ENCODE data around the gene BCKDK. TPM values are rescaled to one million over a fixed set of nuclear protein-coding genes. Genes with fewer than 3 reads are reported as not detected.
"Not testable (repeated sequence)": the region's sequence is repeated elsewhere in the genome, so short reads cannot be mapped to it uniquely, and the experiment has no call there.

The BCKDK gene
- total RNA-seq, 1 donor from 2014 or later = 49.6 TPM

- peak; percentile 99 for DNase-seq (ENCODE audit: low spot score)
These were observed 34.2 kb downstream of the BCKDK start for GRCh38 chr16:31142109-31143010.

DNA sequence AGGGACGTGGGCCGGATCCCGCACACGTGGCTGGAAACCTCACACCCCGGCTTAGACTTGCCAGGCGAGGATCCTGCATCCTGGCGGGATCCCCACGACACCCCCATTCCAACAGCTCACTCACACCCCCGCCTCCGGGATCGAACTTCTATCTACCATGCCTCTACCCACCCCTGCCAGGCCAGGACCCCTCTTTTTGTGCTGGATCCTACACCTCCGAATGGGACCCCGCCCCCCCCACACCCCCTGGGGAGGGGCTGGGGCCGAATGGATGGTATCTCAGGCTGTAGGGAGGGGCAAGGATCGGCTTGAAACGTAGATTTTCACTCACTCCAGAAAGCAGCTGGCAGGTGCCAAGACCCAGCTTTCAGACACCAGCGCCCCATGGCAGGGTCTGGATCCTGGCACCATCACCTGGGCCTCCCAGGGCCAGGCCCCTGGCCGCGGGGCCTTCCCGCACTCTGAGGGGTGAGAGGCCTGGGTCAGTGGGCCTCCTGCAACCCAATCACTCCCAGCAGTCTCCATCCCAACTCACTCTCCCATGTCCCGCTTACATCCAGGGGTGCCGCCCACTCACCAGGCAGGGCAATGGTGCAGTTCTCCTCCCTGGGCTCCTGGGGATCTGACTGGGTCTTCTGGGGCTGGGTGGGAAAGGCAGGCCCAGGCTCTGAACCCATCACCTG lies 35.0 kb downstream of the BCKDK start:
- no peak for DNase-seq (ENCODE audit: low spot score)

DNA sequence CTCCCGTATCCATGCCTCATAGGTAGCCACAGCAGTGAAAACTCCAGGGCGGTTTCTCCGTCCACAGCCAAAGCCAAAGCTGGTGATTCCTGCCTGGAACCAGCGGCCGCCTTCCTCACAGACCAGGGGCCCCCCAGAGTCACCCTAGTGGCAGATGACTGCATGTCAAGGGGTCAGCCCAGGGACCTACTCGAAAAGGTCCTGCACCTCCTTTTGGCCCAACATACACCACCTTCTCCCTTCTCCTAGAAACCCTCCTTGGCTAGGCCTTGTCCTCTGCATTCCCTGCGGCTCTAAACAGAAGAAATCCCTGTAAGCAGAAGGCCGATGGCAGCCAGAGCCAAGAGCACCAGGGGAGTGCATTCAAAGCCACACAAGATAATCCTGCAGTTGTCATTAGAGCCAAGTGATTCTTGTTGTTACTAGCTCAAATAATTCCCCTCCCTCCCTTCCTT lies 35.5 kb downstream of the BCKDK start:
- no peak for DNase-seq (ENCODE audit: low spot score)

GRCh38 chr16:31144418-31144817 lies 36.2 kb downstream of the BCKDK start:
- not testable (repeated sequence) for DNase-seq (ENCODE audit: low spot score)

- DNase-seq (ENCODE audit: low spot score) = no peak
These were observed 37.3 kb downstream of the BCKDK start for GRCh38 chr16:31145398-31145990.

- no peak for DNase-seq (ENCODE audit: low spot score)
These were observed 39.4 kb downstream of the BCKDK start for GRCh38 chr16:31147574-31147973.

DNA sequence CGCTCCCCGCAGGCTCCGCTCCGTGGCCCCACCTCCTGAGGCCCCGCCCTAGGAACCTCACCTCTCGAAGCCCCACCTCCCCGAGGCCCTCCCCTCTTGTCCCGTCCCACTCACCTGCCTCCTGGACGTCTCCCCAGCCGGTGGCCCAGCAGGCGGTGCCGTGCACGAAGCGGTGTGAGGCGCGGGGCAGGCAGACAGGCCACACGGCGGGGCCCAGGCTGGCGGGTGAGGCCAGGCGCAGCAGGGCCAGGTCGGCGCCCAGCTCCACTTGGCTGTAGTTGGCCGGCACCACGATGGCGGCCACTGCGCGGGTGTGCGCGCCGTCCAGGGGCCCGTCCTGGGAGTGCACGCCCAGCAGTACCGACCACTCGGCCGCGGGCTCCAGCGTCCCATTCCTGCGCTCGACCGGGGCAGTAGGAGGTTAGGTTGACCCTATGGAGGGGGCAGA lies 40.1 kb downstream of the BCKDK start:
- DNase-seq (ENCODE audit: low spot score) = peak; percentile 65

- no peak for DNase-seq (ENCODE audit: low spot score)
These were observed 40.7 kb downstream of the BCKDK start for GRCh38 chr16:31148896-31149295.

GRCh38 chr16:31149332-31149731 lies 41.1 kb downstream of the BCKDK start:
- DNase-seq (ENCODE audit: low spot score) = no peak

DNA sequence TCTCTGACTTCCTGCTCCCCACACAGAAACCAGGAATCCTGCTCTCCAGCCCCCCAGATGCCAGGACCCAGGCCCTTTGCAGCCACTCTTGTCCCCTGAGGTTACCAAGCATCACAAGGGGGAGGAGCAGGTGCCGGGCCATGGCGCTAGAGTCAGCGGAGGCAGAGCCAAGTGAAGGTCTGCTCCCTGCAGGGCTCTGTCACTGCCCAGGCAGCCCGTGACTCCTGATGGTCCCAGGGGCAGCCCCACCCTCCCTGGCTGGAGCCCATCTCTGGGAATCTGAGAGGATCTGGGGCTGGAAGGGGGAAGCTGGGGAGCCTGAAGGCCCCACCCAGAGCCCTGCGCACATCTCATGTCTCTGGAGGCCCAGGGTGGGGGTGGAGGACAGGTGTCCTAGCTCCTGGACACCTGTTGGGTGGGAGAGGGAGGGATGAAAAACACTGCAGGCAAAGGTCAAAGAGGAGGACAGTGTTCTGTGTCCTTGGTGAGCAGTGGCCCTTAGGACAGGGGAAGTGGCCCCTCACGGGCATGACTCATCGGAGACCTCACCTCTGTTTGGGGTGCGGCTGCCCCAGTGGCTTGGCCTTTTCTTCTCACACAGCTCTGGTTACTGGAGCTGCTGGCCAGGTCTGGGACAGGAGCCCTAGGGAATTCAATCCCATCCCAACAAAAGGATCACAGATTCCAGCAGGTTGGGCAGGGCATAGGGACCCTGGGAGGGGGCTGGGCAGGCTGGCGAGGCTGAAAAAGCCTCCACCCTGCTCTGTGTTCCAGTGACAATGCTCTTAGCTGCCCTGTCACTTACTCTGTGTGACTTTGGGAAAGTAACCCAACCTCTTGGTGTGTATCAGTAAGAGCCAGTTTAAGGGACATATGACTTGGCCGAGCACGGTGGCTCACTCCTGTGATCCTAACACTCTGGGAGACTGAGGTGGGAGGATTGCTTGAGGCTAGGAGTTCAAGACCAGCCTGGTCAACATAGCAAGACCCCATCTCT lies 42.0 kb downstream of the BCKDK start, which contains the start of gene PRSS36:
Gene PRSS36, minus strand, starts transcription at position 173 of the 997 bp plus-strand sequence. Its CDS starts 31 bp downstream, at position 142.
- DNase-seq (ENCODE audit: low spot score) = no peak

DNA sequence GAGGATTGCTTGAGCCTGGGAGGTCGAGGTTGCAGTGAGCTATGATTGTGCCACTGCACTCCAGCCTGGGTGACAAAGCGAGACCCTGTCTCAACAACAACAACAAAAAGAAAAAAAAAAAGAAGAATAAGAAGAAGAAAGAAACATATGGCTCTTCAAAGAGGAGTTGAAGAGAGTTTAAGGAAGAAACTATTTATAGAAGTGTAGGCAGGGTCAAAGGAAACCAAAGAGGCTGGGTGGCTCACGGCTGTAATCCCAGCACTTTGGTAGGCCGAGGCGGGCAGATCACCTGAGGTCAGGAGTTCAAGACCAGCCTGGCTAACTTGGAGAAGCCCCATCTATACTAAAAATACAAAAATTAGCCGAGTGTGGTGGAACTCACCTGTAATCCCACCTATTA lies 42.8 kb downstream of the BCKDK start:
- not testable (repeated sequence) for DNase-seq (ENCODE audit: low spot score)

DNA sequence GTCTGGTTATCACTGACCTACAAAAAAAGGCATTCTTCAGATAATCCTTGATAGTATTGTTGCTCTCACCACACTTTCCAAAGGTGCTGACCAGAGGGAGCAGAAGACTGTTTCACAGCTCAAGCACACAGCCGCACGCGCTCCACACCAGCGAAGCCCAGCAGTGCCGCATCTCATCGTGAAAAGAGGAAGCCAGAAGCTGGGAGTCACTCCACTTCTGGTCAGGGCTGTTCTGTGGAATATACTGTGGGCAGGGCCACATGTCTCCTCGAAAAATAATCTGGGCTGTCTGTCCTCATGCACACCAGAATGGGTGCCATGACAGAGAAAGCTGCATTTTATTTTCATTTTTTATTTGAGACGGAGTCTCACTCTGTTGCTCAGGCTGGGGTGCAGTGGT lies 49.0 kb downstream of the BCKDK start:
- no peak for DNase-seq (ENCODE audit: low spot score)

Other genes starting within 250 kb of the BCKDK start
- gene BCL7C, start 214.3 kb upstream of the BCKDK start, total RNA-seq = 37.8 TPM
- 11.0 TPM for gene CTF1, start 211.8 kb upstream of the BCKDK start, total RNA-seq
- 27.7 TPM for gene FBXL19, start 184.8 kb upstream of the BCKDK start, total RNA-seq
- 34.4 TPM for gene ORAI3, start 159.3 kb upstream of the BCKDK start, total RNA-seq
- 17.6 TPM for gene SETD1A, start 150.6 kb upstream of the BCKDK start, total RNA-seq
- 30.6 TPM for gene HSD3B7, start 123.2 kb upstream of the BCKDK start, total RNA-seq
- gene STX1B, start 97.7 kb upstream of the BCKDK start, total RNA-seq = 0.58 TPM
- 84.0 TPM for gene STX4, start 74.8 kb upstream of the BCKDK start, total RNA-seq
- gene ZNF668, start 34.1 kb upstream of the BCKDK start, total RNA-seq = 9.2 TPM
- 26.1 TPM for gene ZNF646, start 34.0 kb upstream of the BCKDK start, total RNA-seq
- gene PRSS53, start 19.4 kb upstream of the BCKDK start, total RNA-seq = 4.5 TPM
- 100 TPM for gene VKORC1, start 13.6 kb upstream of the BCKDK start, total RNA-seq
- gene KAT8, start 9.3 kb downstream of the BCKDK start, total RNA-seq = 67.2 TPM
- 312 TPM for gene PRSS8, start 27.3 kb downstream of the BCKDK start, total RNA-seq
- 5.7 TPM for gene PRSS36, start 41.7 kb downstream of the BCKDK start, total RNA-seq
- gene FUS, start 71.8 kb downstream of the BCKDK start, total RNA-seq = 208 TPM
- 25.1 TPM for gene PYCARD, start 94.4 kb downstream of the BCKDK start, total RNA-seq
- 0.06 TPM for gene TRIM72, start 105.7 kb downstream of the BCKDK start, total RNA-seq
- not detected for gene PYDC1, start 108.7 kb downstream of the BCKDK start, total RNA-seq
- 14.9 TPM for gene ITGAM, start 151.6 kb downstream of the BCKDK start, total RNA-seq
- gene ITGAX, start 246.8 kb downstream of the BCKDK start, total RNA-seq = 16.1 TPM

Data from mucosa of gallbladder (tissue), 1 donor.